Uterus (tissue), 2 donors: ENCODE measurements around the gene PRR15.

ENCODE experiments used
- CTCF ChIP-seq, 4 experiments: fragments of 200-600 bp in 2 of 4; fragments of 450-650 bp in 2 of 4; sonication (generic) in 2 of 4; IDR thresholded peaks; one replicate each; pipeline ENCODE4 v1.5.1; 2016 to 2019; ENCODE audit warnings: antibody characterized with exemption in 4 of 4, mild to moderate bottlenecking in 2 of 4, moderate library complexity in 1 of 4
- POLR2A ChIP-seq, 2 donors: fragments of 450-650 bp; IDR thresholded peaks; one replicate each; pipeline ENCODE4 v1.6.1; 2016; ENCODE audit warnings: antibody characterized with exemption in 2 of 2, mild to moderate bottlenecking in 1 of 2, moderate library complexity in 1 of 2

DNA sequence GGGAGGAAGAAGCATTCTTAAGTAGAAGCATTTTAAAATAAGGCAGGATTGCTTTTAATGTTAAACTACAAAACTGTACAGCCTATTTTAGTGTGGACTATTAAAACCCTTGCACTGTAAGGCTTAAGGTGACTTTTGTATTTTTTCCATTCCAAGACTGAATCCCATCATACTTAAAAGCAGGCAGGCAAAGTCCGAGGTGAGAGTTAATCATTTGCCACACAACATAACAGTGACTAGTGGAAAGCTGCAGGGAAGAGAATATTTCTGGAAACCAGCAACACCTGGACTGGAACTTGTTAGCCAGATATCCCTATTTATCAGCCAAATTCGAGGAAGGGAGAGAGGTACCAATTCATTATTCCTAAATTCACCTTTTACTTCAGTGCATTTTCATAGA is 3.5 kb downstream of the PRR15 start:
- TF ChIP-seq CTCF (IDR thresholded peaks at IDR 0.05) = no peak
- no peak for TF ChIP-seq POLR2A (IDR thresholded peaks at IDR 0.05)
